ENCODE data around the gene COA4.

The COA4 gene

GRCh38 chr11:73876424-73877310 lies at the start of gene COA4, which contains the start of gene PAAF1:
TSS of gene COA4 (minus strand) at chr11:73876846. CDS start at chr11:73873378, 3,468 bp downstream.
TSS of gene PAAF1 (plus strand) at chr11:73876999. CDS start at chr11:73877022, 23 bp downstream.
- Histone ChIP-seq H3K36me3 (replicated peaks; ENCODE audit: low read depth, low read length) (peaks cover 29% of the 10 kb centered on the region), H4K20me1 (ENCODE audit: insufficient read depth, low read length) (no peaks in the 10 kb centered on the region), H3K4me1 (ENCODE audit: low read length) (peaks cover 10% of the 10 kb centered on the region), H3K79me2 (ENCODE audit: low read length) (peaks cover 48% of the 10 kb centered on the region), H3K9me3 (ENCODE audit: insufficient read depth, low read length) (no peaks in the 10 kb centered on the region), H3K27me3 (ENCODE audit: low read depth, low read length) (no peaks in the 10 kb centered on the region), H2AFZ (ENCODE audit: low read depth, low read length) (peak within 1 kb of the TSS; percentile 98), H3K27ac (ENCODE audit: low read length) (peak within 1 kb of the TSS; percentile 84), H3K4me2 (ENCODE audit: low read length) (peak within 1 kb of the TSS; percentile 98), H3K4me3 (ENCODE audit: low read length) (peak within 1 kb of the TSS; percentile 92), H3K9ac (ENCODE audit: low read length) (peak within 1 kb of the TSS; percentile 94)
- TF ChIP-seq CTCF (IDR thresholded peaks at IDR 0.05; ENCODE audit: low read depth, low read length) (no peak), EZH2phosphoT487 (IDR thresholded peaks at IDR 0.05; ENCODE audit: low read depth) (no peak)

GRCh38 chr11:73921180-73921579 lies 44.5 kb upstream of the COA4 start:
- Histone ChIP-seq H3K4me2 (ENCODE audit: low read length) (no peak overlapping the region), H3K36me3 (replicated peaks; ENCODE audit: low read depth, low read length) (peaks cover 13% of the 10 kb centered on the region), H3K27me3 (ENCODE audit: low read depth, low read length) (no peaks in the 10 kb centered on the region), H3K79me2 (ENCODE audit: low read length) (no peaks in the 10 kb centered on the region), H3K4me1 (ENCODE audit: low read length) (no peaks in the 10 kb centered on the region), H4K20me1 (ENCODE audit: insufficient read depth, low read length) (no peaks in the 10 kb centered on the region), H3K9ac (ENCODE audit: low read length) (no peak overlapping the region), H3K4me3 (ENCODE audit: low read length) (no peak overlapping the region), H3K27ac (ENCODE audit: low read length) (no peak overlapping the region), H2AFZ (ENCODE audit: low read depth, low read length) (no peak overlapping the region), H3K9me3 (ENCODE audit: insufficient read depth, low read length) (no peaks in the 10 kb centered on the region)
- TF ChIP-seq CTCF (IDR thresholded peaks at IDR 0.05; ENCODE audit: low read depth, low read length) (no peak), EZH2phosphoT487 (IDR thresholded peaks at IDR 0.05; ENCODE audit: low read depth) (no peak)

- TF ChIP-seq CTCF (IDR thresholded peaks at IDR 0.05; ENCODE audit: low read depth, low read length) (no peak), EZH2phosphoT487 (IDR thresholded peaks at IDR 0.05; ENCODE audit: low read depth) (no peak)
- no peaks in the 10 kb centered on the region for H3K4me1 ChIP-seq (ENCODE audit: low read length)
- no peaks in the 10 kb centered on the region for H3K27me3 ChIP-seq (ENCODE audit: low read depth, low read length)
- H3K9me3 ChIP-seq (ENCODE audit: insufficient read depth, low read length), result no peaks in the 10 kb centered on the region
- no peak overlapping the region for H3K27ac ChIP-seq (ENCODE audit: low read length)
- H2AFZ ChIP-seq (ENCODE audit: low read depth, low read length), result no peak overlapping the region
- no peak overlapping the region for H3K4me2 ChIP-seq (ENCODE audit: low read length)
- H3K79me2 ChIP-seq (ENCODE audit: low read length), result no peaks in the 10 kb centered on the region
- peaks cover 19% of the 10 kb centered on the region for H3K36me3 ChIP-seq (replicated peaks; ENCODE audit: low read depth, low read length)
- H3K4me3 ChIP-seq (ENCODE audit: low read length), result no peak overlapping the region
- no peak overlapping the region for H3K9ac ChIP-seq (ENCODE audit: low read length)
- no peaks in the 10 kb centered on the region for H4K20me1 ChIP-seq (ENCODE audit: insufficient read depth, low read length)
Measured at GRCh38 chr11:73916435-73916834, 39.8 kb upstream of the COA4 start.

GRCh38 chr11:73914284-73914683 lies 37.6 kb upstream of the COA4 start:
- no peaks in the 10 kb centered on the region for H3K79me2 ChIP-seq (ENCODE audit: low read length)
- no peaks in the 10 kb centered on the region for H3K9me3 ChIP-seq (ENCODE audit: insufficient read depth, low read length)
- no peak overlapping the region for H2AFZ ChIP-seq (ENCODE audit: low read depth, low read length)
- no peak overlapping the region for H3K27ac ChIP-seq (ENCODE audit: low read length)
- TF ChIP-seq EZH2phosphoT487 (IDR thresholded peaks at IDR 0.05; ENCODE audit: low read depth) (no peak), CTCF (IDR thresholded peaks at IDR 0.05; ENCODE audit: low read depth, low read length) (no peak)
- H3K4me1 ChIP-seq (ENCODE audit: low read length), result no peaks in the 10 kb centered on the region
- H3K27me3 ChIP-seq (ENCODE audit: low read depth, low read length), result no peaks in the 10 kb centered on the region
- H3K36me3 ChIP-seq (replicated peaks; ENCODE audit: low read depth, low read length), result peaks cover 25% of the 10 kb centered on the region
- H4K20me1 ChIP-seq (ENCODE audit: insufficient read depth, low read length), result no peaks in the 10 kb centered on the region
- no peak overlapping the region for H3K4me3 ChIP-seq (ENCODE audit: low read length)
- no peak overlapping the region for H3K9ac ChIP-seq (ENCODE audit: low read length)
- H3K4me2 ChIP-seq (ENCODE audit: low read length), result no peak overlapping the region

Data from OCI-LY3 (cell line).